A673 (cell line): ENCODE results near the gene STAB2. TPM values are rescaled to one million over a fixed set of nuclear protein-coding genes. Genes with fewer than 3 reads are reported as not detected.

ENCODE experiments used
- BruUV-seq: library from RNA; stranded (reverse); fragments of 400-500 nt; replicated peaks from 2 replicates; lab custom pipeline; 2021; lab: Mats Ljungman, UMichigan
- CTCF ChIA-PET: fragments of 300-600 bp; sonication (Branson Sonifier 250); formaldehyde crosslinking; loops from one replicate; lab custom pipeline; 2022; ENCODE audit warnings: antibody characterized with exemption; lab: Charles Lee
- POLR2A ChIA-PET: fragments of 300-600 bp; sonication (Branson Sonifier 250); formaldehyde crosslinking; loops from one replicate; lab custom pipeline; 2022; ENCODE audit warnings: antibody characterized with exemption; ENCODE audit not compliant: low non-redundant PET; lab: Charles Lee
- DNase-seq: peaks from one replicate; pipeline ENCODE4 v3.0.0-alpha.2; 2015; ENCODE audit warnings: low spot score
- H3K27ac ChIP-seq: fragments of 200-600 bp; sonication (generic); 2 replicates; pipeline ENCODE4 v1.5.1; 2016; ENCODE audit warnings: mixed run types, low read depth, mild to moderate bottlenecking, mixed read lengths, antibody characterized with exemption, low read length; ENCODE audit not compliant: poor library complexity, severe bottlenecking
- H3K27me3 ChIP-seq: fragments of 200-600 bp; sonication (generic); replicated peaks from 2 replicates; pipeline ENCODE4 v1.6.1; 2017; ENCODE audit warnings: mixed run types, low read depth, mild to moderate bottlenecking, mixed read lengths, antibody characterized with exemption, low read length; ENCODE audit not compliant: insufficient read depth, poor library complexity
- H3K36me3 ChIP-seq: fragments of 200-600 bp; sonication (generic); 2 replicates; pipeline ENCODE4 v1.6.1; 2016; ENCODE audit warnings: mixed run types, mild to moderate bottlenecking, mixed read lengths, antibody characterized with exemption, low read length; ENCODE audit not compliant: insufficient read depth, poor library complexity, severe bottlenecking
- H3K4me1 ChIP-seq: fragments of 200-600 bp; sonication (generic); 2 replicates; pipeline ENCODE4 v1.6.1; 2017; ENCODE audit warnings: mixed run types, mild to moderate bottlenecking, mixed read lengths, antibody characterized with exemption, low read length; ENCODE audit not compliant: insufficient read depth, poor library complexity, severe bottlenecking
- H3K4me3 ChIP-seq: fragments of 200-600 bp; sonication (generic); 2 replicates; pipeline ENCODE4 v1.5.1; 2016; ENCODE audit warnings: low read depth, mixed run types, mild to moderate bottlenecking, mixed read lengths, low read length; ENCODE audit not compliant: poor library complexity, severe bottlenecking
- H3K9me3 ChIP-seq: fragments of 200-600 bp; sonication (generic); 2 replicates; pipeline ENCODE4 v1.6.1; 2016; ENCODE audit warnings: mixed run types, low read depth, mild to moderate bottlenecking, mixed read lengths, antibody characterized with exemption, low read length; ENCODE audit not compliant: poor library complexity, severe bottlenecking
- EZH2 ChIP-seq: fragments of 200-600 bp; sonication (generic); IDR thresholded peaks from 2 replicates; pipeline ENCODE4 v1.6.1; 2017; ENCODE audit warnings: borderline replicate concordance, low read depth, mild to moderate bottlenecking, mixed read lengths, antibody characterized with exemption, low read length; ENCODE audit not compliant: poor library complexity, severe bottlenecking
- intact Hi-C: fragments of 100-400 bp; cut with micrococcal nuclease; formaldehyde crosslinking; loops from one replicate; pipeline ENCODE4 v1.10.0; 2022; ENCODE audit not compliant: unreplicated experiment
- total RNA-seq: library from RNA; stranded (reverse); gene quantifications from 2 replicates; pipeline ENCODE4 v1.2.3, GENCODE V29; 2021
- TF ChIP-seq, protein P1 (sequence below): fragments of 300-800, 200-600 bp; sonication (generic); conservative IDR thresholded peaks from 2 replicates; pipeline ENCODE4 v1.5.1; 2017; ENCODE audit warnings: low read depth, mild to moderate bottlenecking, antibody characterized with exemption, low read length, moderate library complexity, mixed read lengths

The STAB2 gene
- total RNA-seq, 1 experiment from 2014 or later: not detected

DNA sequence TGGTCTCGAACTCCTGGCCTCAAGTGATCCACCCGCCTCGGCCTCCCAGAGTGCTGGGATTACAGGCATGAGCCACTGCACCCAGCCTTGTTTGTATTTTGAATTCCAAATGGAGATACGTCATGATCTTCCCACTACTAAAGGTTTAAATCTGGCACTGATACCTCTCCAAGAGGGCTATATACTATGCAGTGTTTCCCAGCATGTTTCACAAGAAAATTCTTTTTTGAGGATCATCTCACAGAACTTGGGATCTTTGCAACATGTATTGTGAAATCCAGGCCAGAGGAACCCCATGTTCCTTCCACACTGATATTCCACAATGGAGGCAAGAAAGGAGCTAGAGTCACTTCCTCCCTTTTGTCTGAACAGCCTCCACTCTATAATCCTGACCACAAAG, 141.2 kb downstream of the STAB2 start:
- Histone ChIP-seq H3K4me1 (no peaks in the 10 kb centered on the region), H3K9me3 (no peaks in the 10 kb centered on the region), H3K4me3 (no peak overlapping the region), H3K36me3 (no peaks in the 10 kb centered on the region), H3K27me3 (peaks cover 13% of the 10 kb centered on the region), H3K27ac (no peak overlapping the region)
- POLR2A ChIA-PET: no interaction called here
- TF ChIP-seq EZH2: no peak
- TF ChIP-seq, protein P1, sequence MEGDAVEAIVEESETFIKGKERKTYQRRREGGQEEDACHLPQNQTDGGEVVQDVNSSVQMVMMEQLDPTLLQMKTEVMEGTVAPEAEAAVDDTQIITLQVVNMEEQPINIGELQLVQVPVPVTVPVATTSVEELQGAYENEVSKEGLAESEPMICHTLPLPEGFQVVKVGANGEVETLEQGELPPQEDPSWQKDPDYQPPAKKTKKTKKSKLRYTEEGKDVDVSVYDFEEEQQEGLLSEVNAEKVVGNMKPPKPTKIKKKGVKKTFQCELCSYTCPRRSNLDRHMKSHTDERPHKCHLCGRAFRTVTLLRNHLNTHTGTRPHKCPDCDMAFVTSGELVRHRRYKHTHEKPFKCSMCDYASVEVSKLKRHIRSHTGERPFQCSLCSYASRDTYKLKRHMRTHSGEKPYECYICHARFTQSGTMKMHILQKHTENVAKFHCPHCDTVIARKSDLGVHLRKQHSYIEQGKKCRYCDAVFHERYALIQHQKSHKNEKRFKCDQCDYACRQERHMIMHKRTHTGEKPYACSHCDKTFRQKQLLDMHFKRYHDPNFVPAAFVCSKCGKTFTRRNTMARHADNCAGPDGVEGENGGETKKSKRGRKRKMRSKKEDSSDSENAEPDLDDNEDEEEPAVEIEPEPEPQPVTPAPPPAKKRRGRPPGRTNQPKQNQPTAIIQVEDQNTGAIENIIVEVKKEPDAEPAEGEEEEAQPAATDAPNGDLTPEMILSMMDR: no peak
- no TSS peak for BruUV-seq
- no peak for DNase-seq
- CTCF ChIA-PET: no interaction called here
- intact Hi-C loops: no loop called here

DNA sequence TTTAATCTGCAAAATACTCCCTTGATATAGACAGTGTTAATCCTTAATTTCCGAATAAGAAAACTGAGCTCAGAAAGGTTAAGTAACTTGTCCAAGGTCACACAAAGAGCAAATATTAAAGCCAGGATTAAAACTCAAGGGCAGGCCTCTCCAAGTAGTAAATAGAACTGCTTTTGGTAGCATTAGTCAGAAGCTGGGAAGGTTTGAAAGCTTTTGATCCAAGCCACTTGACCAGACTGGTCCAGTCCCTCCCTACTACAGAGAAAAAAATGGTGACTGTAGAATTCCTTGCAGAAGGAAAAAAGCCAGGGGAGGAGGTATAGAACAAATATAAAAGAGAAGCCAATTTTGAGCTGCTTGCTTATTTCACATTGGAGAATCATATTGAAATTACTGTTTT, 142.4 kb downstream of the STAB2 start:
- ChIA-PET CTCF (no interaction called here), POLR2A (no interaction called here)
- no TSS peak for BruUV-seq
- TF ChIP-seq, protein P1: no peak
- no peak for TF ChIP-seq EZH2
- Histone ChIP-seq H3K9me3 (no peaks in the 10 kb centered on the region), H3K27ac (no peak overlapping the region), H3K36me3 (no peaks in the 10 kb centered on the region), H3K4me3 (no peak overlapping the region), H3K4me1 (no peaks in the 10 kb centered on the region), H3K27me3 (peaks cover 10% of the 10 kb centered on the region)
- DNase-seq: no peak
- intact Hi-C loops: no loop called here

DNA sequence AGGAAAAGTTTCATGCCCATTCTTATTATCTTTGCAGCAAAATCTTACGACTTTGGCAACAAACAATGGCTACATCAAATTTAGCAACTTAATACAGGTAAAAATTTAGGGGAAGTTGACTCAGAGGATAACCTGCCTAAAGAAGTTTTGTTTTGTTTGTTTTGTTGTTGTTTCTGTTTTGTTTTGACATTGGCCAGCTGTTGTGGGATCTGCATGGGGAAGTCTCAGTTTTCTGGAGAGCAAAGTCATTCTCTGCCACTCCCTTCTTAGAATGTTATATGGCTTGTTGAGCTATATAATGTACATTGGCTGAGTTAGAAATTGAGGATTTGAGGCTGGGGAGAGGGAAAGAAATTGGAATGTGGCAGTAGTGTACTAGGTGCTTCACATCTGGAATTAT, 144.5 kb downstream of the STAB2 start:
- H3K4me1 ChIP-seq: no peaks in the 10 kb centered on the region
- no peak overlapping the region for H3K27ac ChIP-seq
- H3K27me3 ChIP-seq: peaks cover 6% of the 10 kb centered on the region
- POLR2A ChIA-PET: no interaction called here
- no peak for DNase-seq
- no TSS peak for BruUV-seq
- intact Hi-C loops: no loop called here
- no peaks in the 10 kb centered on the region for H3K9me3 ChIP-seq
- TF ChIP-seq, protein P1: no peak
- no peak for TF ChIP-seq EZH2
- H3K36me3 ChIP-seq: no peaks in the 10 kb centered on the region
- CTCF ChIA-PET: no interaction called here
- H3K4me3 ChIP-seq: no peak overlapping the region
